ENCODE data around the gene NAA20. TPM values are rescaled to one million over a fixed set of nuclear protein-coding genes. Genes with fewer than 3 reads are reported as not detected.

NAA20 gene
- total and polyA plus RNA-seq, 4 donors, result 26.8 to 75.6 (median 39.2) TPM

GRCh38 chr20:20073801-20074371 lies 56.7 kb downstream of the NAA20 start:
- peaks cover 0 to 3% (median 1%) of the 10 kb centered on the region in 4 donors for H3K27me3 ChIP-seq (ENCODE audit: control insufficient read depth in 4 of 4, insufficient read depth in 4 of 4, low read length in 3 of 4)
- H3K4me1 ChIP-seq (ENCODE audit: control insufficient read depth in 4 of 4, insufficient read depth in 4 of 4, low read length in 3 of 4), result no peaks in the 10 kb centered on the region
- 54% methylated on average over 15 of the region's 15 CpGs for WGBS
- no peak overlapping the region for H3K4me3 ChIP-seq (ENCODE audit: low read depth in 1 of 3, low read length in 3 of 3)
- no peak overlapping the region for H3K9ac ChIP-seq (ENCODE audit: low read depth in 1 of 2, low read length in 2 of 2)
- no peak for DNase-seq (ENCODE audit: low spot score)
- H3K36me3 ChIP-seq (ENCODE audit: control insufficient read depth in 4 of 4, insufficient read depth in 3 of 4, low read depth in 1 of 4, low read length in 3 of 4), result no peaks in the 10 kb centered on the region
- no peaks in the 10 kb centered on the region for H3K9me3 ChIP-seq (ENCODE audit: control insufficient read depth in 4 of 4, low read length in 3 of 4)
- TF ChIP-seq GABPA (IDR thresholded peaks at IDR 0.05 in 1 of 2, conservative IDR thresholded peaks at IDR 0.05 in 1 of 2), result no peak
- TF ChIP-seq FOXA2 (IDR thresholded peaks at IDR 0.05), result no peak
- TF ChIP-seq RAD21 (IDR thresholded peaks at IDR 0.05), result no peak
- H3K27ac ChIP-seq (ENCODE audit: low read depth in 1 of 2, low read length in 2 of 2), result no peak overlapping the region

GRCh38 chr20:20075032-20075431 lies 57.9 kb downstream of the NAA20 start:
- DNase-seq (ENCODE audit: low spot score), result no peak
- Histone ChIP-seq H3K9me3 (ENCODE audit: control insufficient read depth in 4 of 4, low read length in 3 of 4) (no peaks in the 10 kb centered on the region), H3K27me3 (ENCODE audit: control insufficient read depth in 4 of 4, insufficient read depth in 4 of 4, low read length in 3 of 4) (peaks cover 0 to 3% (median 1%) of the 10 kb centered on the region in 4 donors), H3K9ac (ENCODE audit: low read depth in 1 of 2, low read length in 2 of 2) (no peak overlapping the region), H3K4me1 (ENCODE audit: control insufficient read depth in 4 of 4, insufficient read depth in 4 of 4, low read length in 3 of 4) (no peaks in the 10 kb centered on the region), H3K36me3 (ENCODE audit: control insufficient read depth in 4 of 4, insufficient read depth in 3 of 4, low read depth in 1 of 4, low read length in 3 of 4) (no peaks in the 10 kb centered on the region), H3K27ac (ENCODE audit: low read depth in 1 of 2, low read length in 2 of 2) (no peak overlapping the region), H3K4me3 (ENCODE audit: low read depth in 1 of 3, low read length in 3 of 3) (no peak overlapping the region)
- TF ChIP-seq REST (IDR thresholded peaks at IDR 0.05), result no peak
- TF ChIP-seq CTCF (IDR thresholded peaks at IDR 0.05; ENCODE audit: low read depth, low read length, missing input control), result no peak
- TF ChIP-seq TAF1 (conservative IDR thresholded peaks at IDR 0.05), result no peak
- no peak for TF ChIP-seq RXRA (IDR thresholded peaks at IDR 0.05)
- no peak for TF ChIP-seq YY1 (IDR thresholded peaks at IDR 0.05)
- TF ChIP-seq SP1 (IDR thresholded peaks at IDR 0.05), result no peak
- no peak for TF ChIP-seq ATF3 (IDR thresholded peaks at IDR 0.05)
- no peak for TF ChIP-seq FOXA2 (IDR thresholded peaks at IDR 0.05)
- TF ChIP-seq HNF4G (IDR thresholded peaks at IDR 0.05), result no peak
- no peak for TF ChIP-seq GABPA (IDR thresholded peaks at IDR 0.05 in 1 of 2, conservative IDR thresholded peaks at IDR 0.05 in 1 of 2)
- no peak for TF ChIP-seq JUND (IDR thresholded peaks at IDR 0.05)
- no peak for TF ChIP-seq ZBTB33 (IDR thresholded peaks at IDR 0.05)
- no peak for TF ChIP-seq HNF4A (conservative IDR thresholded peaks at IDR 0.05)
- TF ChIP-seq NR2F2 (IDR thresholded peaks at IDR 0.05), result no peak
- no peak for TF ChIP-seq MAX (IDR thresholded peaks at IDR 0.05)
- no peak for TF ChIP-seq EGR1 (IDR thresholded peaks at IDR 0.05; ENCODE audit: low read depth in 2 of 2)
- no peak for TF ChIP-seq FOXA1 (IDR thresholded peaks at IDR 0.05)
- WGBS, result 84% methylated on average over 4 of the region's 4 CpGs

Measured in liver (tissue), 9 donors.